Osteoblast (primary cell): ENCODE data around the gene TNS3. TPM values are rescaled to one million over a fixed set of nuclear protein-coding genes. Genes with fewer than 3 reads are reported as not detected.
A peak's percentile ranks its signal among the peaks of the same experiment; 100 is the strongest.

Source experiments
- DNase-seq: peaks from one replicate; pipeline ENCODE4 v3.0.0; 2011; ENCODE audit warnings: low spot score, mixed read lengths; ENCODE audit not compliant: insufficient read length; ENCODE audit errors: missing footprints
- H2AFZ ChIP-seq: 2 replicates; pipeline ENCODE4 v1.6.0; 2011; ENCODE audit warnings: mild to moderate bottlenecking, low read length
- H3K27ac ChIP-seq: 2 replicates; pipeline ENCODE4 v1.5.1; 2011; ENCODE audit warnings: mild to moderate bottlenecking, low read depth, low read length, moderate library complexity
- H3K27me3 ChIP-seq: 2 replicates; pipeline ENCODE4 v1.6.0; 2012; ENCODE audit warnings: mild to moderate bottlenecking, control low read depth, inconsistent platforms, low read length, moderate library complexity; ENCODE audit not compliant: insufficient read depth
- H3K36me3 ChIP-seq: 2 replicates; pipeline ENCODE4 v1.5.1; 2011; ENCODE audit warnings: mild to moderate bottlenecking, low read length, control low read depth, moderate library complexity; ENCODE audit not compliant: insufficient read depth
- H3K4me1 ChIP-seq: 2 replicates; pipeline ENCODE4 v1.5.1; 2011; ENCODE audit warnings: mild to moderate bottlenecking, low read length, control low read depth, moderate library complexity; ENCODE audit not compliant: insufficient read depth
- H3K4me2 ChIP-seq: 2 replicates; pipeline ENCODE4 v1.6.0; 2011; ENCODE audit warnings: mild to moderate bottlenecking, low read length; ENCODE audit not compliant: insufficient read depth
- H3K4me3 ChIP-seq: fragments of 200-600 bp; sonication (generic); 3 replicates; pipeline ENCODE4 v1.5.1; 2012; ENCODE audit warnings: mild to moderate bottlenecking, low read length, inconsistent platforms; ENCODE audit not compliant: insufficient read depth
- H3K79me2 ChIP-seq: 2 replicates; pipeline ENCODE4 v1.6.0; 2012; ENCODE audit warnings: mild to moderate bottlenecking, low read length, control low read depth, inconsistent platforms; ENCODE audit not compliant: insufficient read depth
- H3K9me3 ChIP-seq: 2 replicates; pipeline ENCODE4 v1.5.1; 2011; ENCODE audit warnings: low read depth, low read length, control low read depth
- H4K20me1 ChIP-seq: 2 replicates; pipeline ENCODE4 v1.6.0; 2012; ENCODE audit warnings: mild to moderate bottlenecking, low read length, control low read depth; ENCODE audit not compliant: insufficient read depth
- CTCF ChIP-seq: IDR thresholded peaks from 2 replicates; pipeline ENCODE4 v1.5.1; 2011; ENCODE audit warnings: mild to moderate bottlenecking, low read depth, low read length, moderate library complexity; ENCODE audit errors: extremely low read depth
- total RNA-seq: library from RNA; depleted of rRNA; stranded (reverse); fragments of >200 nt; gene quantifications from 2 replicates; pipeline ENCODE4 v1.2.3, GENCODE V29; 2012

Gene TNS3
- total RNA-seq, 1 donor: 67.3 TPM

DNA sequence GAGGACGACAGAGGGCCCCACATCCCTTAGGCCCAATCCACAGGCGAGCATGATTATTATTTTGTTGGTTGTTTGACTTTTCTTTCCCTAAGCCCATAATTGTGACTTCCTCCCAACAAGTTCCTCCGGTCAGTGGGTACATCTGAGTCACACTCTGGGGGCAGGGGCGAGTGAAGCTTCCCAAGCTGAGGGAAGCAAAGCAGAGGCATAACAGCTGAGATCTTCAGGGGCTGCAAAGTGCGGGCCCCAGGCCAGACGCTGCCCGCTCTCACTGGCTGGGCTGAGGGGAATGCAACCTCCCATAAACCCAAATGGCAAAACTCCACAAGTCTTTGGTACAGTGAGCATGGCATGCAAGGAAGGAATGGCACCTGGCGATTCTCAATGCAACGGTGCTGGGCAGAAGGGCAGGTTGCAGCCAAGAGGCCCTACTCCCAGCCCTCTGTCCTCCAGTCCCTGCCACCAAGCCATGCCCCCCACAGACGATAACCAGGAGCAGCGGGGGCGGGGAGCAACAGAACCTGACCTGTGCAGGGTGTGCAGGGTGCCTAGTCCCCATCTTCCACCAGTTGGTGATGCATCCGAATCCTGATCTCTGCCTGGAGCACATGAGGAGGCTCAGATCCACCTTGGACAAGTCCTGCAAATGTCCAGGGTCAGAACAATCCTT lies 25.3 kb downstream of the TNS3 start:
- H3K27ac ChIP-seq: peak overlapping the region; percentile 47
- H3K27me3 ChIP-seq: no peaks in the 10 kb centered on the region
- H3K4me1 ChIP-seq: peaks cover 37% of the 10 kb centered on the region
- peak; percentile 92 for DNase-seq
- H3K36me3 ChIP-seq: no peaks in the 10 kb centered on the region
- H3K4me2 ChIP-seq: peak overlapping the region; percentile 42
- H4K20me1 ChIP-seq: peaks cover 34% of the 10 kb centered on the region
- H3K9me3 ChIP-seq: no peaks in the 10 kb centered on the region
- no peak overlapping the region for H3K4me3 ChIP-seq
- H3K79me2 ChIP-seq: peaks cover 58% of the 10 kb centered on the region
- TF ChIP-seq CTCF: no peak
- no peak overlapping the region for H2AFZ ChIP-seq

GRCh38 chr7:47553309-47553708 lies 28.6 kb downstream of the TNS3 start:
- TF ChIP-seq CTCF: no peak
- Histone ChIP-seq H3K36me3 (no peaks in the 10 kb centered on the region), H3K9me3 (no peaks in the 10 kb centered on the region), H3K4me3 (no peak overlapping the region), H3K27ac (peak overlapping the region; percentile 12), H2AFZ (no peak overlapping the region), H4K20me1 (peaks cover 35% of the 10 kb centered on the region), H3K4me1 (peaks cover 46% of the 10 kb centered on the region), H3K4me2 (no peak overlapping the region), H3K79me2 (peaks cover 38% of the 10 kb centered on the region), H3K27me3 (no peaks in the 10 kb centered on the region)
- no peak for DNase-seq

DNA sequence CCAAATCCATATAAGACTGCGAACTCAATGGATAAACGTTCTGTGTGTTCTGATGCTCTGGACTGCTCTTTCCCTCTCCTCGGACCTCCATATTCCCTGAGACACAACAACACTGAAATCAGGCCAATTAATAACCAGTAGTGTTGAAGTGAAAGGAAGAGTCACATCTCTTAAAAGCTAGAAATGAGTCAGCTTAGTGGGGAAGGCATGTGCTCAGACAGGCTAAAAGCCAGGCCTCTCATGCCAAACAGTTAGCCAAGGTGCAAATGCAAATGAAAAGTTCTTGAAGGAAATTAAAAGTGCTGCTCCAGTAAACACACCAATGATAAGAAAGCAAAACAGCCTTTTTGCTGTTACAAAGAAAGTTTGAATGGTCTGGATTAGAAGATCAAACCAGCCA lies 29.3 kb downstream of the TNS3 start:
- TF ChIP-seq CTCF: no peak
- DNase-seq: peak; percentile 91
- no peak overlapping the region for H2AFZ ChIP-seq
- no peaks in the 10 kb centered on the region for H3K36me3 ChIP-seq
- H3K79me2 ChIP-seq: peaks cover 40% of the 10 kb centered on the region
- H4K20me1 ChIP-seq: peaks cover 39% of the 10 kb centered on the region
- H3K4me1 ChIP-seq: peaks cover 42% of the 10 kb centered on the region
- H3K27me3 ChIP-seq: no peaks in the 10 kb centered on the region
- H3K9me3 ChIP-seq: no peaks in the 10 kb centered on the region
- no peak overlapping the region for H3K4me3 ChIP-seq
- H3K27ac ChIP-seq: peak overlapping the region; percentile 37
- H3K4me2 ChIP-seq: no peak overlapping the region

GRCh38 chr7:47551668-47552440 lies 30.1 kb downstream of the TNS3 start:
- H3K4me1 ChIP-seq: peaks cover 35% of the 10 kb centered on the region
- H3K36me3 ChIP-seq: peaks cover 4% of the 10 kb centered on the region
- H3K79me2 ChIP-seq: peaks cover 43% of the 10 kb centered on the region
- H3K4me2 ChIP-seq: no peak overlapping the region
- peaks cover 45% of the 10 kb centered on the region for H4K20me1 ChIP-seq
- H3K27ac ChIP-seq: peak overlapping the region; percentile 37
- no peaks in the 10 kb centered on the region for H3K9me3 ChIP-seq
- no peak for DNase-seq
- no peak overlapping the region for H3K4me3 ChIP-seq
- no peak for TF ChIP-seq CTCF
- H3K27me3 ChIP-seq: no peaks in the 10 kb centered on the region
- H2AFZ ChIP-seq: no peak overlapping the region
